ENCODE data around the gene KRT40. TPM values are rescaled to one million over a fixed set of nuclear protein-coding genes. Genes with fewer than 3 reads are reported as not detected.

KRT40 gene
- total RNA-seq, 1 donor from 2014 or later, result not detected

DNA sequence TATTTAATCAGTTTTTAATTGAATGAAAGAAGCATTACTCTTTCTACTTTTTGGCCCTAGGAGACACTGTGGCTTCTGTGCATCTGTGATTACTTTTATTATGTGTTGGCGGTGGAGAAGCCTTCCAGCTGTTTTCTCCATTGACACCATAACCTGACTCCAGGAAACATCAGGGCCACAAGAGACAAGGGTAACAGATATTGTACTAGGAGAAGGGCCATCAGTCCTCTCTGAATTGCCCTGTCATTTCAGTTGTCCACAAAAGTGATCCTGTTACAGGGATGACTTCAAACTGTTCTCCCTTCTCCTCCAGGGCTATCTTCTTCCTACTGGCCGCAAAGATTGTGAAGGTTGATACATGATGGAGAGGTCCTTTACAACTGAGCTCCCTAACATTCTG, 32.0 kb downstream of the KRT40 start:
- DNase-seq (ENCODE audit: low spot score), result no peak

DNA sequence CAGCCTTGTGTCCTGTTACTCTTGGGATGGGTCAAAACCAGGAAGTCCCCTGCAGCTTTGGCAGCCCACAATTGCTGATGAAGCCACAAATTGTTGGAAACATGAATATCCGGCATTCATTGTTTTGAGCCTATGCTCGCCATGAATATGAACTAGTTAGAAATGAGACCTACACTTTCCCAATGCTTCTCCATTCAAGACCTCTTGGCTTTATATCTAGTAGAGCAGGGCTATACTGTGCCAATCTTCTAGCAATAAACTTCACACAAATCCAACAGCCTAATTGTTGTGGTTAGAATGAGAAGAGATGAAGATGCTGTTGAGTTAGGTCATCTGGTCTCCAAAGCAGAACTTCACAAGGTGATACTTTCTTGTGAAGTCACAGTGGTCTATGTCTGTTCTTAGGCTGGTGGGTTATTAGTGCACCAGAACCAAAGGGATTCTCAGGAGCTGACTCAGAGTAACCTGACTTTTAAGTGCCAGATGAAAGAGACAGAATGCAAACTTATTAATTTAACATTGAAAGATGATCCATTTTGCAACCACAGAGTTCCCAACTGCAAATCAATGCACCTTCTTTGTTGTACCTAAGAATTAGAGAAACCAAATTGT, 33.0 kb downstream of the KRT40 start:
- DNase-seq (ENCODE audit: low spot score), result no peak

DNA sequence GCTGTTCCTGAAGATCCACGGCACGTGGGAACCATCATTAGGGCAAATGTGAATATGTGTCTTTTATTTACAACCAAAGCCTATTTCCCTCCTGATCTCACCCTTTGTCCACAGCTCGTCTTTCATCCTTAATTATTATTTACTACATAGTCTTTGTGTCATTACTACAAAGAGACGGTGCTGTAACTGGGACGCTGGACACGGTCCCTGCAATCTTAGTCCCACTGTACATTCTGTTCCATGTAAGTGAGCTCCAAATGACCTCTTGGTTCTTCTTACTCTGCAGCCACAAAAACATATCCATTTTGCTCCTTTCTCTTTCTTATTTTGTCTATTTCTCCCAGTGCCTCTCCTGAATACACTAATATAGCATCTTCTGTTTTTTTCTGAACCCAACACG, 34.0 kb downstream of the KRT40 start:
- no peak for DNase-seq (ENCODE audit: low spot score)

DNA sequence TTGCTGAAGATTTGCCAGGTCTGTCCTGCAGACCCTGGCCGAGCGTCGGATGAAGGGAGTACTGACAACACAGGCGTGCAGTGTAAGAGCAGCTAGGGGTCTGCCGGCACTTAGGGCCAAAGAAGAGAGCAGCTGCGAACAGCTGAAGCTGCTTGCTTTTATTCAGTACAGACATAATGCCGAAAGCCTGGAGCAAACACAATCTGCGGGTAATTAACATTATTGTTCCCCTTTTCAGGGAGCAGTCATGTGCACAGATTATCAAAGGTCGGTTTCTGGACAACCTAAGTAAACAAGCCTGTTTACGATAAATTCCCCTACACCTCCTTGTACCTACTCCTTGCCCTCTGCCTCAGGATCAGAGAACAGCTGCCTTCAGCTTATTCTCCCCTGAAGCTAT, 34.7 kb downstream of the KRT40 start:
- no peak for DNase-seq (ENCODE audit: low spot score)

DNA sequence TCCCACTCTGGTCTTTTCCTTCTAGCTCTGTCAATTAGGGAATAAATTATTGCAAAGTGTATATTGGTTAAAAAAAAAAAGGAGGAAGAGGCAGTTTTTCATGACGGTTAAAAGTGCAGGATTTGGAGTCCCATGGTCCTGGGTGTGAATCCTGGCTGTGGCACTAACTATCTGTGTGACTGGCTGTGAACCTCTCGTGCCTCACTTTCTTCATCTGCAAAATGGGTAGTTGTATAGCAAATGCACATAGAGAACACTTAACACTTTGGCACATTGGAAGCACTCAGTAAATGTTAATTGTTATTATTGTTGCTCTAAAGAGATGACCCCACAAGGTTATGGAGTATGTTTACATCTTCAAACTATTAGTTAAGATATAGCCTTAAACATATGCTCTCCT, 36.2 kb downstream of the KRT40 start:
- no peak for DNase-seq (ENCODE audit: low spot score)

DNA sequence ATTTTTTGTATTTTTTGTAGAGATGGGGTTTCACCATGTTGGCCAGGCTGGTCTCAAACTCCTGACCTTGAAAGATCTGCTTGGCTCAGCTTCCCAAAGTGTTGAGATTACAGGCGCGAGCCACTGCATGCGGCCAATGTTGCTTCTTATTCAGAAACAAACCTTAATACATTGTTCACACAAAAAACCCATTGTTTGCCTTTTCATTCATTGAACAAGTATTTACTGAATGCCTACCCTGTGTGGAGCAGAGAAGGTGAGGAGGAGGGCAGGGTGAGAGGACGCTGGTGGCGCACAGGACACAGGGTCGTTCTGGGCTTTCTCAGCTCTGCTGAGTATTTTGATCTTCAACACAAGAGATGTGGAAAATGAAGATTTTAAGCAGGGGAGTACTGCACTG, 38.7 kb downstream of the KRT40 start:
- DNase-seq (ENCODE audit: low spot score), result no peak

DNA sequence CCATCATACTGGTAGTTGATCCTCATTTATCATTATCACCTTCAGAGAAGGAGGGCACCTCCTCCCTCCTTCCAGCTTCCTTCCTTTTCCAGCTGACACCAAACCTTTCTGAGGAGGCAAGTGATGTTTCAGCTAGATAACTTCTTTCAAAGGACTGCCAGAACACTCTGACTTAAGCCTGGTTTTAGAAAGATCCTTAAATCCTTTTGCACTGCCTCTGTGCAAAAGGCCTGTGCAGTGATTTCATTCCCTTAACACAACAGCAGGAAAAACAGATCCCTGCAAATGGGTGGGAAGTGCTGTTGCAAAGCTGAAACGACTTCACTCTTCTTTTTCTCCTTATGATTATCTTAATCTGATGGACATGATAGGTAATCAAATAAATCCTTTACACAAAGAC, 39.6 kb downstream of the KRT40 start:
- no peak for DNase-seq (ENCODE audit: low spot score)

DNA sequence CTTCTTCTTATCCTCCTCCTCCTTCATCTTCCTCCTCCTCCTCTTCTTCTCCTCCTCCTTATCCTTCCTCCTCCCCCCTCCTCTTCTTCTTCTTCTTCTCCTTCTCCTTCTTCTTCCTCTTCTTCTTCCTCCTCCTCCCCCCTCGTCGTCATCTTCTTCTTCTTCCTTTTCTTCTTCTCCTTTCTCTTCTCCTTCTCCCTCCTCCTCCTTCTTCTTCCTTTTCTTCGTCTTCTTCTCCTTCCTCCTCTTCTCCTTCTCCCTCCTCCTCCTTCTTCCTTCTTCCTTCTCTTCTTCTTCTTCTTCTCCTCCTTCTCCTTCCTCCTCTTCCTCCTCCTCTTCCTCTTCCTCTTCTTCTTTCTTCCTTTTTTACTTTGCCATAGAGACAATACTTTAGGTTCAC, 41.6 kb downstream of the KRT40 start:
- no peak for DNase-seq (ENCODE audit: low spot score)

DNA sequence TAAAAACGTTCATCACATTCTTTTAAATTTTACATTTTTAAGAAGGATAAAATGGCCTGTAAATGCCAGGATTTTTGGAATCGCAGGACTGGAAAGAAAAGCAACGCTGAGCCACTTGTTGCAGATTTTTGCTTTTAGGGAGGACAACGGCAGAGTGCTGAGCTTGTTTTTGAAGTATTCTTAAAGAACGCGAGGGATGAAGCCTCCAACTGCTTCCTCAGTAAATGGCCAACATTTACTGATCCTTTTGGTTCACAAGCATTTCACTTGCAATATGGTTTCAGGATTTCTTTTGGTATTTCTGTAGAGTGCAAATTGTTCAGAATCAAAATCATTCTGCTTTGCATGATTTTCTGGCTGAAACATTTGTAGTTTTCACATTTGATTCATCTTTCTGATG, 43.9 kb downstream of the KRT40 start:
- DNase-seq (ENCODE audit: low spot score), result no peak

DNA sequence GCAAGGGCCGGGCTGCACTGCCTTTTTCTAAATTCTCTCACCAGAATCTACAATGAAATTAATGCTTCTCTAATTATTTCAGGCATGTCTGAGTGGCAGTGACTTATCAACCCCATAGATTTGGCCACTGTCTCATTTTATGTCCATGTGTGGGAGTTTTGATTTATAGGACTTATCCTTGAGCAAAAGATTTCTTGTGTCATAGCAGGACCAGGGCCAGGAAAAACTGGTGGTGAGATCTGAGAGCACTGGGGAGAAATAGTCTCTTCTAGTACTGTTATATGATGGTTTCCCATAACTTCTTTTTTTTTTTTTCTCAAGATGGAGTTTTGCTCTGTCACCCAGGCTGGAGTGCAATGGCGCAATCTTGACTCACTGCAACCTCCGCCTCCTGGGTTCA, 45.1 kb downstream of the KRT40 start:
- no peak for DNase-seq (ENCODE audit: low spot score)

DNA sequence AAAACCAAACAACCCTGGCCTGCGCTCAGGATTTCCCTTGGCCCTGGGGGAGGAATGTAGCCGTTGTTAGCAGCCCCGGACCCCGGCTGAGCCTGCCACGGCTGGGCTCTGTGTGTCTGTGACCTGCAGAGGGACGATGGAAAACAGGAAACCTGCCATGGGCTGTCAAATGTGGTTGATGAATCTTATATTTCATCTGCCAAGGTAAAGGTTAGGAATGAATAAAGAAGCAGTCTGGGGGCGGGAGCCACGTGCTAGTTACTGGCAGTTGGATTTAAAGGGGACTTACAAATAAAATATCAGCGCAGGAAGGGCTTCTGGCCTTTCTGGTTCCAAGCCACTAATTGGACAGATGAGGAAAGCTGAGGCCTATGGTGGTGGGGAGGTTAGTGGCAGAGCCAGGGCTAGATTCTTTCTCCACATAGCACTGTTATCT, 46.7 kb downstream of the KRT40 start, which contains the start of gene KRT23:
KRT23 (minus strand) TSS at position 263 of the 436 bp plus-strand sequence. CDS start 1,043 bp downstream, outside the sequence.
- no peak for DNase-seq (ENCODE audit: low spot score)

DNA sequence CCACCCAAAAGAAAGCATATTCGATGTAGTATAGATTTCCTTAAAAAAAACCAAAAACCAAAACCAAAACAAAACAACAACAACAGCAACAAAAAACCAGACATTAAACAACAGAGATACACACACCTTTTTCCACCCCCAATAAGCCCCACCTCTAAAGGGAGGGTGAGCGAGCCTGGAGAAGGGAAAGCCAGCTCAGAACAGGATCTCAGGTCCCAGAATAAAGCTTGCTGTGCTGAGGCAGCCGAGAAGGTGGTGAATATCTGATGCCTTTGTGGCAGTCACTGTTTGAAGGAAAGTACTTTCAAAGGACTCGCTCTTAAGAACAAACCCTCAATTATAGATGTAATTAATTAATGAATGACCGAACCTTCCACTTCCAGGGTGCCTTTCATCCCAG, 47.1 kb downstream of the KRT40 start:
- no peak for DNase-seq (ENCODE audit: low spot score)

DNA sequence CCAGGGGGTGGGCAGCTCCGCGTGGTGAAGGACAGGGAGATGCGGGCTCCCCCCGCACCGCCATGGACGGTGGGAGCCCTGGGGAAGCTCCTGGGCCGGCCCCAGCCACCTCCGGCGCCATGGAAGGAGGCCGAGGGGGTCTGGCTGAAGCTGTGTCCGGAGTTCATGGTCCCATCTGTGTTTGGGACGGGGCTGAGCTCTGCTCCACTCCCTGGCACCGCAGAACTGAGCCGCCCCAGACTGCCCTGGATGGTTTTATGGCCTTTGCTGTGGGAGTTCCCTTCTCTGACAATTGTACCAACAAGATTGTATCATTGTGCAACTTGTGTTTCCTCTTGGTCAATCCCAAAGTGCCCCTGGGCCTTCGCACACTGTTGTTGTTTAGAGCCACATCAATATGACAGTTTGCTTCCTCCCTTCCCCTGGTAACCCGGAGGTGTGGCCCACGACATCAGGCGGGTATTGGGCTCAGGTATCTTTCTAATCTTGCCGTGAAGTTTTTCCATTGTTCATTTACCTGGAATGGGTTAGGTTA, 47.6 kb downstream of the KRT40 start:
- DNase-seq (ENCODE audit: low spot score), result peak; percentile 33

DNA sequence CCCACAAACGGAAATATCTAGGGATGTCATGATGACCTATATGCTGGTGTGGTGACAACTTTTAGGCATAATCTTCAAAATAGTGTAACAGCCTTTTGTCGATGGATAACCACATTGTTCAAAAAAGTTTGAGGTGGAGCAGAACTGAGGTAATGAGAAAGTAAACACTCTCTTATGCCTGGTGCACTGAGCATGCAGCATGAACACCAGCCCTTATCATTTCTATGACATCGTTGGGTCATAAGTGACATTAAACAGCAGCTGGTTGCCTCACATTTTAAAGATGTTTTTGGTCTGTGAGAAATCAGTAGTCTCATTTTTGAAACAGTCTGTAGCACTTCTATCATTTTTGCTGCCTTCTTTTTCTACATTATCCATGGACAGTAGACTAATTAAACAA, 48.5 kb downstream of the KRT40 start:
- DNase-seq (ENCODE audit: low spot score), result no peak

DNA sequence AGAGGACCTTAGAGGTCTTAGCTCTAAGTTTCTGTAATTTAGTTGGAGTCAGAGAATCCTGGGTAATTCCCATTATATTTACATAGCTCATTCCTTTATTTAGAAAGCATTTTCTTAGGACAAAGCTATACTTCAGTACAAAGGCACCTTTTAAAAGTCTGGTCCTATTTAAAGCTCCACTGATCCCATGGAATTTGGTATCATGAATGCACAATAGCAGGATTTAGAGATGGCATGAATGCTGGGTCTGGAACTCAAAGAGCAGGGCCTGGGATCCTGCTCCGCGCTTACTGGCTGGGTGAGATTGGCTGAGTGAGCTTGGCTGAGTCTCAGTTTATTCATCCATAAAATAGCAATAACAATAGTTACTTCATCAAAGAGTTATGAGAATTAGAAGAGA, 51.5 kb downstream of the KRT40 start:
- no peak for DNase-seq (ENCODE audit: low spot score)

DNA sequence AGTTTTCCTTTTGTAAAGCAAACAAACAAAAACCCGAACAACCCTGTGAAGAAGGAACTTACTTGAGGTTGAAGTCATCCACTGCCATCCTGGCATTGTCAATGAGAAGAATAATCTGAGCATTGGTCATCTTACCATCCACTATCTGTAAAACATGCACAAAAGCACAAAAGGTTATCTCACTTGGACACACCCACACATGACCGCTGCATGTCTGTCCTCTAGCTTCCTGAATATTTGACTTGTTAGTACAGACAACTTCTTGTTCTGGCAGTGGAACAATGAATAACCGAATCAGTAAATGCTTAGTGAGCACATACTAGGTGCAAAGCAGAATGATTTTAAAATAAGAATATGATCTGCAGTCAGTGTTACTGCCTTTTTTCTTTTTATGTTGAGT, 52.8 kb downstream of the KRT40 start:
- DNase-seq (ENCODE audit: low spot score), result no peak

Other genes starting within 250 kb of the KRT40 start
- not detected for gene KRT25, start 229.0 kb downstream of the KRT40 start, total RNA-seq
- not detected for gene KRT26, start 212.1 kb downstream of the KRT40 start, total RNA-seq
- not detected for gene KRT27, start 201.8 kb downstream of the KRT40 start, total RNA-seq
- gene KRT28, start 184.4 kb downstream of the KRT40 start, total RNA-seq, result not detected
- gene KRT10, start 161.7 kb downstream of the KRT40 start, total RNA-seq, result 30.1 TPM
- gene KRT12, start 117.1 kb downstream of the KRT40 start, total RNA-seq, result not detected
- 0.32 TPM for gene KRT20, start 99.1 kb downstream of the KRT40 start, total RNA-seq
- gene KRT23, start 46.7 kb downstream of the KRT40 start, total RNA-seq, result 7.0 TPM
- gene KRT39, start 17.4 kb downstream of the KRT40 start, total RNA-seq, result not detected
- not detected for gene KRTAP3-3, start 9.8 kb upstream of the KRT40 start, total RNA-seq
- not detected for gene KRTAP3-2, start 15.6 kb upstream of the KRT40 start, total RNA-seq
- not detected for gene KRTAP3-1, start 24.8 kb upstream of the KRT40 start, total RNA-seq
- not detected for gene KRTAP1-5, start 42.9 kb upstream of the KRT40 start, total RNA-seq
- not detected for gene KRTAP1-4, start 45.9 kb upstream of the KRT40 start, total RNA-seq
- not detected for gene KRTAP1-3, start 50.5 kb upstream of the KRT40 start, total RNA-seq
- not detected for gene KRTAP1-1, start 57.1 kb upstream of the KRT40 start, total RNA-seq
- not detected for gene KRTAP2-1, start 63.0 kb upstream of the KRT40 start, total RNA-seq
- not detected for gene KRTAP2-2, start 70.9 kb upstream of the KRT40 start, total RNA-seq
- not detected for gene KRTAP2-3, start 75.8 kb upstream of the KRT40 start, total RNA-seq
- gene KRTAP2-4, start 81.6 kb upstream of the KRT40 start, total RNA-seq, result not detected
- gene KRTAP4-7, start 99.8 kb upstream of the KRT40 start, total RNA-seq, result not detected
- not detected for gene KRTAP4-8, start 113.8 kb upstream of the KRT40 start, total RNA-seq
- not detected for gene KRTAP4-16, start 117.9 kb upstream of the KRT40 start, total RNA-seq
- gene KRTAP4-9, start 121.1 kb upstream of the KRT40 start, total RNA-seq, result not detected
- not detected for gene KRTAP4-11, start 134.0 kb upstream of the KRT40 start, total RNA-seq
- gene KRTAP4-12, start 139.9 kb upstream of the KRT40 start, total RNA-seq, result not detected
- gene KRTAP4-6, start 156.2 kb upstream of the KRT40 start, total RNA-seq, result not detected
- not detected for gene KRTAP4-5, start 165.5 kb upstream of the KRT40 start, total RNA-seq
- not detected for gene KRTAP4-4, start 176.4 kb upstream of the KRT40 start, total RNA-seq
- gene KRTAP4-3, start 183.9 kb upstream of the KRT40 start, total RNA-seq, result not detected
- gene KRTAP4-2, start 193.9 kb upstream of the KRT40 start, total RNA-seq, result not detected
- not detected for gene KRTAP4-1, start 200.6 kb upstream of the KRT40 start, total RNA-seq
- gene KRTAP9-1, start 205.6 kb upstream of the KRT40 start, total RNA-seq, result not detected
- gene KRTAP9-2, start 242.3 kb upstream of the KRT40 start, total RNA-seq, result not detected
- not detected for gene KRTAP9-3, start 248.1 kb upstream of the KRT40 start, total RNA-seq